ENCODE measurements around the gene SERGEF.

Gene SERGEF

DNA sequence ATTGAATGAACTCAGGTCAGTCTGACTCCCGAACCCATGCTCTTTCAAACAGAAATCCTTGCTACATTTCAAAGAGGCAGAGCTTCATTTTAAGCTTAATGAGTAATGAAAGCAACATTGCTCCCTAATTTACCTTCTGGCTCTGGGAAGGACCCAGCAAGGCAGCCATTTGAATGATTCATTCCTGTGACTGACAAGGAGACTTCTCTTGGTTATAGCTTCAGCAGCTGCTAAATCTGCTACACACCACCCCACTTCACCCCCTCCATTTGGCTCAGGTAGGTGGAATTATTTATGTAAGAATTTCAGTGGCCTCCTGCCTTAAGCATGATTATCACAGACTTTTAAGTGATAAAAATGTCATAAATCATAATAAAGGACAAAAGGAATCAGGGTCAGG is 160.6 kb downstream of the SERGEF start:
- no peaks in the 10 kb centered on the region for H3K9me3 Mint-ChIP-seq
- no peak overlapping the region for H3K4me3 Mint-ChIP-seq
- peaks cover 20% of the 10 kb centered on the region for H3K36me3 Mint-ChIP-seq (ENCODE audit: low read depth)
- H3K4me1 Mint-ChIP-seq (ENCODE audit: low read depth) = peaks cover 13% of the 10 kb centered on the region
- H3K27me3 Mint-ChIP-seq = no peaks in the 10 kb centered on the region
- no peak overlapping the region for H3K27ac Mint-ChIP-seq

DNA sequence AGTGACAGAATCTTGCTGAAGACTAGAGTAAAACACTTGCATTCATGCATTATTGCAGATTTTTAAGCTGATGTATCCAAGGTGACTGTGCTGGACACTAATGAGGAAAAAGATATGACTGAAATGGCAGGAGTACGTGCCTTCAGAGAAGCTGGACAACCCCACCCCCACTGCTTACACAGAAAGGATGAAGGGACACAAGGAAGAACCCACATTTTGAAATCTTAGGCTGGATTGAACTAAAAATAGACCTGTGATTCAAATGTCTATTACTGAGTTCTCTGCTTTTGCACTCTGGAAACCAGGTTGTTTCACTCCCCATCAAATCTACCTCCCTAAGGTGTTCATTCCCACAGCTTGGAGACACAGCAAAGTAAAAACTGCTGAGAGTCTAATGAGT is 161.2 kb downstream of the SERGEF start:
- Mint-ChIP-seq H3K4me1 (ENCODE audit: low read depth) (peaks cover 13% of the 10 kb centered on the region), H3K36me3 (ENCODE audit: low read depth) (peaks cover 23% of the 10 kb centered on the region), H3K27ac (no peak overlapping the region)

GRCh38 chr11:17850336-17850735 is 162.5 kb downstream of the SERGEF start:
- Mint-ChIP-seq H3K4me1 (ENCODE audit: low read depth) (no peaks in the 10 kb centered on the region), H3K27me3 (no peaks in the 10 kb centered on the region), H3K9me3 (no peaks in the 10 kb centered on the region), H3K4me3 (no peak overlapping the region), H3K36me3 (ENCODE audit: low read depth) (peaks cover 22% of the 10 kb centered on the region), H3K27ac (no peak overlapping the region)

More for the DNA sequence above, 161.2 kb downstream of the SERGEF start:
- Mint-ChIP-seq H3K27me3 (no peaks in the 10 kb centered on the region), H3K9me3 (no peaks in the 10 kb centered on the region), H3K4me3 (no peak overlapping the region)

GRCh38 chr11:17848715-17849114 is 164.1 kb downstream of the SERGEF start:
- Mint-ChIP-seq H3K27me3 (no peaks in the 10 kb centered on the region), H3K36me3 (ENCODE audit: low read depth) (peaks cover 23% of the 10 kb centered on the region), H3K4me3 (no peak overlapping the region), H3K9me3 (no peaks in the 10 kb centered on the region), H3K4me1 (ENCODE audit: low read depth) (no peaks in the 10 kb centered on the region), H3K27ac (no peak overlapping the region)

DNA sequence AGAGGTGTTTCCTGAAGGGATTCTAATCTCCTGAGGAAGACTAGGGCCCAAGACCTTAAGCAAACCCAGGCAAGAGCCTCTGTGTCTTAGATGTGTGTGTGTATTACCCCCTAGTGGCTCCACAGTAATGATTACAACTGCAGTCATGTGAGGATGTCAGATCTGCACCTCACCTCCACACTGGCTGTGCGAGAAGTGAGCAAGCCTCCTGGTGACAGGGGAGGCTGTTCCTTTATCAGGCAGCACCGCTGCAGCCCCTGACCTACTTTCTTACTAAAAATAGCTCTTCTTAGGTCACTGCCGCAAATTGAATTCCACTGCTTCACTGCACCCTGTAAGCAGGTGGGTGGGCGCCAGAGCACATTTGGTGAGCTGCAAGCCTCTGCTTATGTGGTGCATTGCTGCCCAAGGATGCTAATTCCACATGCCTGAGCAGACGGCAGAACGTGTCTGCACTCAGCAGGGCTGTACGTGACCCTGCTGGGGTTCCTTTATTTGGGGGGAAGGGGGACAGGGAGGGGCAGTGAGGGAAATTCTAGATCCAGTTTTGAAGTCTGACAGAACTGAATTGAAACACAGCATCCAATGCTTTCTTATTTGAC is 165.9 kb downstream of the SERGEF start:
- Mint-ChIP-seq H3K4me3 (no peak overlapping the region), H3K36me3 (ENCODE audit: low read depth) (peaks cover 31% of the 10 kb centered on the region), H3K27ac (no peak overlapping the region), H3K9me3 (no peaks in the 10 kb centered on the region), H3K27me3 (no peaks in the 10 kb centered on the region), H3K4me1 (ENCODE audit: low read depth) (no peaks in the 10 kb centered on the region)

GRCh38 chr11:17845431-17845881 is 167.4 kb downstream of the SERGEF start:
- Mint-ChIP-seq H3K27ac (no peak overlapping the region), H3K4me3 (no peak overlapping the region), H3K9me3 (no peaks in the 10 kb centered on the region), H3K4me1 (ENCODE audit: low read depth) (no peaks in the 10 kb centered on the region), H3K27me3 (no peaks in the 10 kb centered on the region), H3K36me3 (ENCODE audit: low read depth) (peaks cover 32% of the 10 kb centered on the region)

GRCh38 chr11:17840101-17840548 is 172.7 kb downstream of the SERGEF start:
- Mint-ChIP-seq H3K27me3 (no peaks in the 10 kb centered on the region), H3K4me3 (no peak overlapping the region), H3K9me3 (no peaks in the 10 kb centered on the region)

GRCh38 chr11:17839450-17839849 is 173.4 kb downstream of the SERGEF start:
- no peaks in the 10 kb centered on the region for H3K27me3 Mint-ChIP-seq
- H3K36me3 Mint-ChIP-seq (ENCODE audit: low read depth) = peaks cover 11% of the 10 kb centered on the region
- no peak overlapping the region for H3K27ac Mint-ChIP-seq
- H3K9me3 Mint-ChIP-seq = no peaks in the 10 kb centered on the region
- H3K4me1 Mint-ChIP-seq (ENCODE audit: low read depth) = no peaks in the 10 kb centered on the region
- H3K4me3 Mint-ChIP-seq = no peak overlapping the region

More at GRCh38 chr11:17840101-17840548, 172.7 kb downstream of the SERGEF start:
- Mint-ChIP-seq H3K4me1 (ENCODE audit: low read depth) (no peaks in the 10 kb centered on the region), H3K27ac (no peak overlapping the region), H3K36me3 (ENCODE audit: low read depth) (peaks cover 14% of the 10 kb centered on the region)

DNA sequence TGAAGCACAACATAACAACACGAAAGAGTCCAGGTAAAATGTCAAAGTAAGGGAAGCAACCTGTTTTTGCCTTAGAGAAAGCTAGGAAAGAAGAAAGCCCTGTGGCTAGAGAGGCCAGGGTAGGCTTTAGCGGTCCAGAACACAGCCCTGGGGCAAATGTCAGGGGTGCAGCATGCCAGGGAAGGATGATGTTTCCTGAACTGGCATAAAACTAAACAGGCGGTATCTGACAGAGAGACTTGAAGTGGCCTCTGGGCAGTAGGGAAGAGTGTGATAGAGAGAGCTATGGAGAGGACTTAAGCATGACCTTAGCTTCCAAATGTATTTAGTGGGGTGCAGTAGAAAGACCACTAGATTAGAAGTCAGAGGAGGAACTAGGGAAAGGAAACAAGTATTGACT is 174.7 kb downstream of the SERGEF start:
- Mint-ChIP-seq H3K36me3 (ENCODE audit: low read depth) (peaks cover 5% of the 10 kb centered on the region), H3K27ac (no peak overlapping the region), H3K27me3 (no peaks in the 10 kb centered on the region), H3K4me3 (no peak overlapping the region), H3K4me1 (ENCODE audit: low read depth) (no peaks in the 10 kb centered on the region), H3K9me3 (no peaks in the 10 kb centered on the region)

DNA sequence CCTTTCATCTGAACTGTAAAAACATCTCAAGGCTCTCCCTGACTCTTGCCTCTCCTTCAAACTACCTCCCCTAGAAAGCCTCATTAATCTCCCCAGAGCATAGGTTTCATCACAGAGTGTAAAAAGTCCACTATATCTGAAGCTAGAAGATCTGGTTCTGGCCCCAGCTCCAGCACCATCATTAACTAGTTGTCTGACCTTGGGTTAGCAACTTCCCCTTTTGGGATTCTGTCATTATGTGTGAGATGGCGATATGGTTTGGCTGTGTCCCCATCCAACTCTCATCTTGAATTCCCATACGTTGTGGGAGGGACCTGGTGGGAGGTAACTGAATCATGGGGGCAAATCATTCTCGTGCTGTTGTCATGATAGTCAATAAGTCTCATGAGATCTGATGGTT is 181.0 kb downstream of the SERGEF start:
- Mint-ChIP-seq H3K4me1 (ENCODE audit: low read depth) (no peaks in the 10 kb centered on the region), H3K9me3 (no peaks in the 10 kb centered on the region), H3K27me3 (no peaks in the 10 kb centered on the region), H3K4me3 (no peak overlapping the region), H3K27ac (no peak overlapping the region), H3K36me3 (ENCODE audit: low read depth) (peaks cover 18% of the 10 kb centered on the region)

DNA sequence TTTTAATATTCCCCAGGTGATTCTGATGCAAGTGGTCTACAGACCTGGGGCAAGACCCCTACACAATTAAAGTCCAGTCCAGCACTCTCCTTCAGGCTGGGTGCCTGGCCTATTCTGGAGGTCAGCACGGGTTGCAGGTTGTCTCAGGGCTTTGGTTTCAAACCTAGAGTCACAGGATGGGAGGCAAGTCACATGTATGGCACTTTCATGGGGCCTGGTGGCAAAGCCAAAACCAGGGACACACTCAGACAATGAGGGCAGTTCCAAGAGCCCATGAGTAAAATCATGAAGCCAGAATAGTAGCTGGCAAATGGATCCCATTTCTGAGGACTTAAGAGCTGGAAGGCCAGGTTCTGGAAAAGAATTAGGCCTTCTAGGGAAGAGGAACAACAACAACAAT is 181.6 kb downstream of the SERGEF start:
- peaks cover 18% of the 10 kb centered on the region for H3K36me3 Mint-ChIP-seq (ENCODE audit: low read depth)
- H3K4me1 Mint-ChIP-seq (ENCODE audit: low read depth) = no peaks in the 10 kb centered on the region
- no peak overlapping the region for H3K27ac Mint-ChIP-seq
- H3K4me3 Mint-ChIP-seq = no peak overlapping the region
- no peaks in the 10 kb centered on the region for H3K9me3 Mint-ChIP-seq
- H3K27me3 Mint-ChIP-seq = no peaks in the 10 kb centered on the region

- H3K36me3 Mint-ChIP-seq (ENCODE audit: low read depth) = peaks cover 25% of the 10 kb centered on the region
- no peaks in the 10 kb centered on the region for H3K4me1 Mint-ChIP-seq (ENCODE audit: low read depth)
- no peaks in the 10 kb centered on the region for H3K9me3 Mint-ChIP-seq
- no peak overlapping the region for H3K27ac Mint-ChIP-seq
- H3K4me3 Mint-ChIP-seq = no peak overlapping the region
- no peaks in the 10 kb centered on the region for H3K27me3 Mint-ChIP-seq
Observed at GRCh38 chr11:17828311-17828751, 184.5 kb downstream of the SERGEF start.

GRCh38 chr11:17827006-17827405 is 185.8 kb downstream of the SERGEF start:
- no peaks in the 10 kb centered on the region for H3K4me1 Mint-ChIP-seq (ENCODE audit: low read depth)
- H3K36me3 Mint-ChIP-seq (ENCODE audit: low read depth) = peaks cover 17% of the 10 kb centered on the region
- no peaks in the 10 kb centered on the region for H3K9me3 Mint-ChIP-seq
- H3K27ac Mint-ChIP-seq = no peak overlapping the region
- H3K27me3 Mint-ChIP-seq = no peaks in the 10 kb centered on the region
- H3K4me3 Mint-ChIP-seq = no peak overlapping the region

DNA sequence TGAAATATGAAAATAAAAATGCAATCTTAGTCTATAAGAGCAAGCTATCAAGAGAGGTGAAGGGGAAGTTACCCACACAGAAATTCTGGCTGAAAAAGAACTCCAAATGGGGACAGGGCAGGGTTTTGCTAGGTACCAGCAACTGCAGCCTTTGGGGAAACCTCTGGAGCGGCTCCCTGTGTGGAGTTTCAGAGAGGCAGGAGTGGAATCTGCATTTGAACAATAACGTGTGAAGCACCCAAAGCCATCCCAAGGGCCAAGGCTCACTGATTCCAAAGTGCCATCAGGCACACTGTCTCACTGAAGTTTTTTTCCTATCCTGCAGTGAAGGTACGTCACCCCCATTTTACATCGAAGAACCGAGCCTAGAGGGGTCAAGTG is 190.5 kb downstream of the SERGEF start:
- Mint-ChIP-seq H3K4me3 (no peak overlapping the region), H3K9me3 (no peaks in the 10 kb centered on the region), H3K27me3 (no peaks in the 10 kb centered on the region), H3K4me1 (ENCODE audit: low read depth) (no peaks in the 10 kb centered on the region), H3K27ac (no peak overlapping the region), H3K36me3 (ENCODE audit: low read depth) (peaks cover 7% of the 10 kb centered on the region)

DNA sequence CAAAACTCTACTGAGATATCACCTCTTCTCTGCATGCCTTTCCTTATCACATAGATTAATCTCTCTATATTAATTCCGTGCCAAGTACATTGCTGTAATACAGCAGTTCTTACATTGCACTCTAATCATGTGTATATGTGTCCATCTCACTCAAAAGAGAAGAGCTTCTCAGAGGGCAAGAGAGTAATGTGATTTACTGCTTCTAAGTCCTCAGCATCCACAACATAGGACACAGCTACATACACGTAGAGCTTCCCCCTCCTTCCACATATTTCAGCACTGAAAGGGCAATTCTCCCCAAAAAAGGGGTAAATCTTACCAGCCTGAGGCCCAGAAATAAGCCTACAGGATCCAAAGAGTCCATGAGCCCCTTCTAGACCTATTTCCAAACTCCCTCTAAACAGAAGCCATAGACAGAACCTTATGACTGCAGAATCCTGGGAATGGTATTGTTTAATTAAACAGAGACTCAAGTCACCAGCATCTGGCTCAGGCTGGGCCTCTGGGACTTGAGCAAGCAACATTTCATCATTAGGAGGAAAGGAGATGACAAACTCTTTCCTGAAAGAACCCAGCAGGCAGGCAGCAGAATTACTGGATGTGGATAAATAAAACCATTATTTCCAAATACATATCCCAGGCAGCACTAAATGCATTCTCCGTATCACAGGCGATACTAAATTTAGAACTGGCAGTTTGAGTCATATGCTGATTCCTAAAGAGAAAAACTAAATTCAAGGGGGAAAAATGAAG is 191.0 kb downstream of the SERGEF start:
- H3K9me3 Mint-ChIP-seq = no peaks in the 10 kb centered on the region
- no peaks in the 10 kb centered on the region for H3K4me1 Mint-ChIP-seq (ENCODE audit: low read depth)
- no peaks in the 10 kb centered on the region for H3K27me3 Mint-ChIP-seq
- H3K27ac Mint-ChIP-seq = no peak overlapping the region
- no peak overlapping the region for H3K4me3 Mint-ChIP-seq
- peaks cover 7% of the 10 kb centered on the region for H3K36me3 Mint-ChIP-seq (ENCODE audit: low read depth)
